Right cardiac atrium (tissue), 5 donors: ENCODE measurements around the gene USP27X. TPM values are rescaled to one million over a fixed set of nuclear protein-coding genes. Genes with fewer than 3 reads are reported as not detected.
A peak's percentile ranks its signal among the peaks of the same experiment; 100 is the strongest.

ENCODE experiments used
- ATAC-seq, 2 donors: fragments of 200-7000 bp; cut with Tn5 transposase; one replicate each; pipeline versions ENCODE4 v1.8.0 to v1.9.1; 2020; ENCODE audit warnings: moderate library complexity in 2 of 2, mild to moderate bottlenecking in 1 of 2
- DNase-seq, 3 donors: peaks; one replicate each; pipeline ENCODE4 v3.0.0-alpha.2; 2020
- H3K27ac ChIP-seq: one replicate; pipeline ENCODE4 v1.5.1; 2013; ENCODE audit warnings: mild to moderate bottlenecking, low read length, control low read depth, moderate library complexity
- H3K27me3 ChIP-seq: one replicate; pipeline ENCODE4 v1.6.1; 2013; ENCODE audit not compliant: control insufficient read depth, insufficient read depth
- H3K4me1 ChIP-seq: one replicate; pipeline ENCODE4 v1.6.1; 2013; ENCODE audit warnings: low read length; ENCODE audit not compliant: control insufficient read depth, insufficient read depth
- H3K4me3 ChIP-seq: one replicate; pipeline ENCODE4 v1.5.1; 2013; ENCODE audit warnings: low read length, control low read depth
- H3K9me3 ChIP-seq: one replicate; pipeline ENCODE4 v1.6.1; 2013; ENCODE audit warnings: low read length; ENCODE audit not compliant: control insufficient read depth
- WGBS: extraction: QIAGEN DNeasy Blood & Tissue Kit; methylation state at CpG from one replicate; pipeline ENCODE4 v1.1.7; 2013; 5-methylcytosine and 5-hydroxymethylcytosine counted together
- intact Hi-C, 4 donors: fragments of 100-400 bp; cut with DNase I; formaldehyde crosslinking; loops; one replicate each; pipeline versions ENCODE4 v1.11.0 to v1.14.0; 2022 to 2023
- long read RNA-seq, 4 donors: library from polyadenylated mRNA; unstranded; transcript quantifications; one replicate each; pipeline ENCODE4 v2.0.0, GENCODE V29; 2020 to 2021
- polyA plus RNA-seq: library from polyadenylated mRNA; stranded (reverse); fragments of 200-250 nt; gene quantifications from one replicate; pipeline ENCODE4 v1.2.3, GENCODE V29; 2013
- total RNA-seq, 4 donors: library from RNA; stranded (reverse); fragmentation: NEBNext Ultra II Directional; extraction: Animal tissue kit (Norgen Biotek cat#: 25700); gene quantifications; one replicate each; pipeline ENCODE4 v1.2.1, GENCODE V29; 2021
- donor health status: healthy with polysubstance abuse.
- donor health status: DM: no; HTN: yes; CAD: no.
- donor health status: DM: no; HTN: no; CAD: no.
- donor health status: DM: no; HTN: yes; CAD: no; lungs with severe emphysema.
- donor health status: DM: yes; HTN: yes; CAD: no.

USP27X gene
- total RNA-seq (1 to 10 TPM; 2.1 to 4.7 (median 2.7) TPM), polyA plus RNA-seq (2.6 TPM)
- long read RNA-seq, donor 1, partial matches to known transcripts = 0 of 2 reads
- long read RNA-seq, donor 1, other reads (novel, unspliced or antisense) = 0 of 2 reads
- long read RNA-seq, donor 2 = 0 reads
- long read RNA-seq, donor 3 = 0 reads
- long read RNA-seq, donor 4, partial matches to known transcripts = 0 of 1 reads
- long read RNA-seq, donor 4, other reads (novel, unspliced or antisense) = 0 of 1 reads

GRCh38 chrX:49878834-49879655, at the start of gene USP27X:
TSS of gene USP27X (plus strand) at chrX:49879484. CDS start at chrX:49880308, 824 bp downstream.
- Histone ChIP-seq H3K27ac (peak within 1 kb of the TSS; percentile 94), H3K4me1 (peaks cover 4% of the 10 kb centered on the region), H3K9me3 (no peaks in the 10 kb centered on the region), H3K4me3 (peak within 1 kb of the TSS; percentile 95), H3K27me3 (no peaks in the 10 kb centered on the region)
- intact Hi-C loops = no loop called here
- ATAC-seq = peak; percentile 96 to 98
- WGBS = under 1% methylated on average over 55 of the region's 60 CpGs
- peak; percentile 81 to 91 (median 90) for DNase-seq

- no peaks in the 10 kb centered on the region for H3K9me3 ChIP-seq
- intact Hi-C loops = no loop called here
- H3K27ac ChIP-seq = no peak overlapping the region
- no peaks in the 10 kb centered on the region for H3K27me3 ChIP-seq
- peak; percentile 32 to 57 for ATAC-seq
- DNase-seq = peak in 1 of 3 donors; percentile 17
- H3K4me1 ChIP-seq = no peaks in the 10 kb centered on the region
- 11% methylated on average over 8 of the region's 8 CpGs for WGBS
- no peak overlapping the region for H3K4me3 ChIP-seq
These were observed 40.9 kb upstream of the USP27X start for GRCh38 chrX:49838374-49838773.

- Histone ChIP-seq H3K9me3 (no peaks in the 10 kb centered on the region), H3K4me3 (no peak overlapping the region), H3K4me1 (no peaks in the 10 kb centered on the region), H3K27ac (no peak overlapping the region), H3K27me3 (no peaks in the 10 kb centered on the region)
- intact Hi-C loops = no loop called here
- DNase-seq (peak; percentile 55 to 81 (median 79)), ATAC-seq (peak; percentile 61 to 68)
- 46% methylated on average over 3 of the region's 3 CpGs for WGBS
These were observed 38.6 kb upstream of the USP27X start for GRCh38 chrX:49840679-49841078.

GRCh38 chrX:49842621-49843020, 36.7 kb upstream of the USP27X start:
- Histone ChIP-seq H3K27ac (no peak overlapping the region), H3K9me3 (no peaks in the 10 kb centered on the region), H3K27me3 (no peaks in the 10 kb centered on the region), H3K4me3 (no peak overlapping the region), H3K4me1 (no peaks in the 10 kb centered on the region)
- ATAC-seq (no peak), DNase-seq (no peak)
- intact Hi-C loops = no loop called here

- intact Hi-C loops = no loop called here
- DNase-seq (no peak), ATAC-seq (no peak)
These were observed 34.7 kb upstream of the USP27X start for GRCh38 chrX:49844611-49845010.

GRCh38 chrX:49845701-49846403, 33.4 kb upstream of the USP27X start:
- no peaks in the 10 kb centered on the region for H3K4me1 ChIP-seq
- WGBS = 78% methylated on average over 4 of the region's 4 CpGs
- intact Hi-C loops = no loop called here
- no peaks in the 10 kb centered on the region for H3K27me3 ChIP-seq
- ATAC-seq = no peak
- DNase-seq = no peak
- no peak overlapping the region for H3K4me3 ChIP-seq
- no peaks in the 10 kb centered on the region for H3K9me3 ChIP-seq
- H3K27ac ChIP-seq = no peak overlapping the region

More at GRCh38 chrX:49844611-49845010, 34.7 kb upstream of the USP27X start:
- no peak overlapping the region for H3K27ac ChIP-seq
- no peak overlapping the region for H3K4me3 ChIP-seq
- 38% methylated on average over 8 of the region's 8 CpGs for WGBS
- H3K27me3 ChIP-seq = no peaks in the 10 kb centered on the region
- H3K4me1 ChIP-seq = no peaks in the 10 kb centered on the region
- no peaks in the 10 kb centered on the region for H3K9me3 ChIP-seq

GRCh38 chrX:49846522-49846921, 32.8 kb upstream of the USP27X start:
- WGBS = 68% methylated on average over 1 of the region's 1 CpG
- no peaks in the 10 kb centered on the region for H3K4me1 ChIP-seq
- H3K27me3 ChIP-seq = no peaks in the 10 kb centered on the region
- intact Hi-C loops = no loop called here
- no peak overlapping the region for H3K4me3 ChIP-seq
- ATAC-seq = no peak
- DNase-seq = no peak
- no peaks in the 10 kb centered on the region for H3K9me3 ChIP-seq
- H3K27ac ChIP-seq = no peak overlapping the region

GRCh38 chrX:49848275-49848674, 31.0 kb upstream of the USP27X start:
- no peak for ATAC-seq

GRCh38 chrX:49850028-49850427, 29.3 kb upstream of the USP27X start:
- H3K9me3 ChIP-seq = no peaks in the 10 kb centered on the region
- no peak overlapping the region for H3K27ac ChIP-seq
- no peak for DNase-seq
- H3K27me3 ChIP-seq = no peaks in the 10 kb centered on the region
- H3K4me3 ChIP-seq = no peak overlapping the region
- intact Hi-C loops = no loop called here
- no peak for ATAC-seq
- 66% methylated on average over 1 of the region's 1 CpG for WGBS
- no peaks in the 10 kb centered on the region for H3K4me1 ChIP-seq

More at GRCh38 chrX:49848275-49848674, 31.0 kb upstream of the USP27X start:
- no peak overlapping the region for H3K4me3 ChIP-seq
- no peaks in the 10 kb centered on the region for H3K9me3 ChIP-seq
- 92% methylated on average over 3 of the region's 3 CpGs for WGBS
- no peaks in the 10 kb centered on the region for H3K4me1 ChIP-seq
- no peak overlapping the region for H3K27ac ChIP-seq
- no peak for DNase-seq
- intact Hi-C loops = no loop called here
- H3K27me3 ChIP-seq = no peaks in the 10 kb centered on the region

- Histone ChIP-seq H3K9me3 (no peaks in the 10 kb centered on the region), H3K27me3 (no peaks in the 10 kb centered on the region), H3K27ac (no peak overlapping the region), H3K4me1 (no peaks in the 10 kb centered on the region), H3K4me3 (no peak overlapping the region)
- intact Hi-C loops = no loop called here
- DNase-seq (no peak), ATAC-seq (no peak)
- 87% methylated on average over 6 of the region's 6 CpGs for WGBS
These were observed 25.6 kb upstream of the USP27X start for GRCh38 chrX:49853661-49854060.

GRCh38 chrX:49856819-49857218, 22.5 kb upstream of the USP27X start:
- intact Hi-C loops = no loop called here
- no peak for DNase-seq
- 85% methylated on average over 2 of the region's 2 CpGs for WGBS
- Histone ChIP-seq H3K9me3 (no peaks in the 10 kb centered on the region), H3K27ac (no peak overlapping the region), H3K4me3 (no peak overlapping the region), H3K27me3 (no peaks in the 10 kb centered on the region), H3K4me1 (no peaks in the 10 kb centered on the region)
- no peak for ATAC-seq
